ENCODE measurements around the gene SLC22A4.
A peak's percentile ranks its signal among the peaks of the same experiment; 100 is the strongest.

Gene SLC22A4

GRCh38 chr5:132293992-132294727 is at the start of gene SLC22A4:
SLC22A4 (plus strand) TSS chr5:132294394; CDS start chr5:132294617, 223 bp downstream.
- peak; percentile 59 for DNase-seq (ENCODE audit: low read depth)

- no peak for DNase-seq (ENCODE audit: low read depth)
Observed at GRCh38 chr5:132245593-132245992, 48.6 kb upstream of the SLC22A4 start.

- DNase-seq (ENCODE audit: low read depth) = no peak
Observed at GRCh38 chr5:132246806-132247205, 47.4 kb upstream of the SLC22A4 start.

- no peak for DNase-seq (ENCODE audit: low read depth)
Observed at GRCh38 chr5:132250547-132250946, 43.6 kb upstream of the SLC22A4 start.

- no peak for DNase-seq (ENCODE audit: low read depth)
Observed at GRCh38 chr5:132251220-132251725, 42.9 kb upstream of the SLC22A4 start.

GRCh38 chr5:132253008-132253441 is 41.2 kb upstream of the SLC22A4 start:
- no peak for DNase-seq (ENCODE audit: low read depth)

- no peak for DNase-seq (ENCODE audit: low read depth)
Observed at GRCh38 chr5:132253452-132254320, 40.5 kb upstream of the SLC22A4 start.

GRCh38 chr5:132254321-132254977 is 39.7 kb upstream of the SLC22A4 start:
- no peak for DNase-seq (ENCODE audit: low read depth)

- no peak for DNase-seq (ENCODE audit: low read depth)
Observed at GRCh38 chr5:132256086-132256782, 38.0 kb upstream of the SLC22A4 start.

GRCh38 chr5:132256783-132257130 is 37.4 kb upstream of the SLC22A4 start:
- DNase-seq (ENCODE audit: low read depth) = no peak

GRCh38 chr5:132257131-132258101 is 36.8 kb upstream of the SLC22A4 start, which contains the start of gene PDLIM4:
PDLIM4 (plus strand) TSS chr5:132257696; CDS start chr5:132257735, 39 bp downstream.
- no peak for DNase-seq (ENCODE audit: low read depth)

GRCh38 chr5:132258102-132259068 is 35.8 kb upstream of the SLC22A4 start:
- DNase-seq (ENCODE audit: low read depth) = no peak

GRCh38 chr5:132259069-132259851 is 34.9 kb upstream of the SLC22A4 start:
- DNase-seq (ENCODE audit: low read depth) = no peak

- DNase-seq (ENCODE audit: low read depth) = no peak
Observed at GRCh38 chr5:132260051-132260450, 34.1 kb upstream of the SLC22A4 start.

GRCh38 chr5:132260714-132261551 is 33.3 kb upstream of the SLC22A4 start:
- no peak for DNase-seq (ENCODE audit: low read depth)

- no peak for DNase-seq (ENCODE audit: low read depth)
Observed at GRCh38 chr5:132261881-132262845, 32.0 kb upstream of the SLC22A4 start.

All from activated T-cell treated with anti-CD3 and anti-CD28 coated beads for 1 hour (primary cell).